Endothelial cell of hepatic sinusoid (primary cell): ENCODE data around the gene PLXNA1.

ENCODE experiments used
- in situ Hi-C: cut with HindIII; loops from 2 replicates; pipeline ENCODE4 v1.10.0; 2017; ENCODE audit warnings: low sequenced_read_pairs

Gene PLXNA1

DNA sequence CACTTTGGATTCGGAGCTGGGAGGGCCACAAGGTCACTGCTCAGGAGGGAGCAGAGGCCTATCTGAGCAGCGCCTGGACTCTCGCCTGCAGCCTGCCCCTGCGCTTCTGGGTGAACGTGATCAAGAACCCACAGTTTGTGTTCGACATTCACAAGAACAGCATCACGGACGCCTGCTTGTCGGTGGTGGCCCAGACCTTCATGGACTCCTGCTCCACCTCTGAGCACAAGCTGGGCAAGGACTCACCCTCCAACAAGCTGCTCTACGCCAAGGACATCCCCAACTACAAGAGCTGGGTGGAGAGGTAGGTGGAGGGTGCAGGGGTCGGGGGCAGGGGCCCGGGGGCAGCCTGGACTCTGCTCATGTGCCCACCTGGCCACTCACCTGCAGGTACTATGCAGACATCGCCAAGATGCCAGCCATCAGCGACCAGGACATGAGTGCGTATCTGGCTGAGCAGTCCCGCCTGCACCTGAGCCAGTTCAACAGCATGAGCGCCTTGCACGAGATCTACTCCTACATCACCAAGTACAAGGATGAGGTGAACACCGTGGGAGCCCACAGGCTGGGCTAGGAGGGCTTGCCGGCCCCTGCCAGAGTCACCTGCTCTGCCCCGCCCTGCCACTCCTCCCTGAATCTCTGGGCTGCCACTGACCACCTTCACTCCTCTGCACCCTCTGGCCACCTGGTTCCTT lies 49.5 kb downstream of the PLXNA1 start:
- in situ Hi-C loops: no loop called here
